Nephron progenitor cell (in vitro differentiated cells): ENCODE data around the gene TIMM10.

ENCODE experiments used
- DNase-seq: peaks from one replicate; pipeline ENCODE4 v3.0.0; 2021
- H3K27ac Mint-ChIP-seq: 2 replicates; pipeline ENCODE4 v1.8.0; 2021; ENCODE audit warnings: mild to moderate bottlenecking, moderate library complexity, mixed read lengths
- H3K27me3 Mint-ChIP-seq: 2 replicates; pipeline ENCODE4 v1.8.0; 2021; ENCODE audit warnings: mild to moderate bottlenecking, low read depth, mixed read lengths; ENCODE audit not compliant: poor library complexity
- H3K36me3 Mint-ChIP-seq: 2 replicates; pipeline ENCODE4 v1.8.0; 2021; ENCODE audit warnings: low read depth, mixed read lengths
- H3K4me1 Mint-ChIP-seq: 2 replicates; pipeline ENCODE4 v1.8.0; 2021; ENCODE audit warnings: mixed read lengths
- H3K4me3 Mint-ChIP-seq: 2 replicates; pipeline ENCODE4 v1.8.0; 2021; ENCODE audit warnings: mild to moderate bottlenecking, moderate library complexity, mixed read lengths
- H3K9me3 Mint-ChIP-seq: 2 replicates; pipeline ENCODE4 v1.8.0; 2021; ENCODE audit warnings: mild to moderate bottlenecking, moderate library complexity, mixed read lengths
- TF ChIP-seq, protein P1 (sequence below): fragments of 200-600 bp; sonication (generic); IDR thresholded peaks from 2 replicates; pipeline ENCODE4 v1.5.0; 2021; ENCODE audit warnings: antibody characterized with exemption

The TIMM10 gene

DNA sequence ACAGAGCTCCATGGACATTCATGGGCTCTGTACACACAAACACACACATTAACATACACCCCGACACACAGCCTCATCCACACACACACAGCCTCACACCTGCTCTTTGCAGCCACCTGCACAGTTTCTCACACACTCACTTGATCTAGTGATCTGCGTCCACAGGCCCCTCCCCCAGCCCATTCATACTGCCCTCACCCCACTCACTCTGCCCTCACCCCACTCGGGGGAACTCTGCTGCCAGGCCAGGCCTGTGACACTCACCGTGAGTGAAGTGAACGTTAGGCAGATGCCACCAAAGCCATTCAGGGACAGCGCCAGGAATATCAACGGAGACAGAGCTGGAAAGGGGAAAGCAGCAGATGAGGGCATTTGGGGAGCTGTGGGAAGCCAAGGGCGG lies 30.0 kb downstream of the TIMM10 start:
- Mint-ChIP-seq H3K27ac (peak overlapping the region; percentile 41), H3K9me3 (no peaks in the 10 kb centered on the region), H3K4me3 (peak overlapping the region; percentile 65), H3K36me3 (peaks cover 5% of the 10 kb centered on the region), H3K4me1 (peaks cover 55% of the 10 kb centered on the region), H3K27me3 (peaks cover 16% of the 10 kb centered on the region)
- DNase-seq = no peak
- TF ChIP-seq, protein P1, sequence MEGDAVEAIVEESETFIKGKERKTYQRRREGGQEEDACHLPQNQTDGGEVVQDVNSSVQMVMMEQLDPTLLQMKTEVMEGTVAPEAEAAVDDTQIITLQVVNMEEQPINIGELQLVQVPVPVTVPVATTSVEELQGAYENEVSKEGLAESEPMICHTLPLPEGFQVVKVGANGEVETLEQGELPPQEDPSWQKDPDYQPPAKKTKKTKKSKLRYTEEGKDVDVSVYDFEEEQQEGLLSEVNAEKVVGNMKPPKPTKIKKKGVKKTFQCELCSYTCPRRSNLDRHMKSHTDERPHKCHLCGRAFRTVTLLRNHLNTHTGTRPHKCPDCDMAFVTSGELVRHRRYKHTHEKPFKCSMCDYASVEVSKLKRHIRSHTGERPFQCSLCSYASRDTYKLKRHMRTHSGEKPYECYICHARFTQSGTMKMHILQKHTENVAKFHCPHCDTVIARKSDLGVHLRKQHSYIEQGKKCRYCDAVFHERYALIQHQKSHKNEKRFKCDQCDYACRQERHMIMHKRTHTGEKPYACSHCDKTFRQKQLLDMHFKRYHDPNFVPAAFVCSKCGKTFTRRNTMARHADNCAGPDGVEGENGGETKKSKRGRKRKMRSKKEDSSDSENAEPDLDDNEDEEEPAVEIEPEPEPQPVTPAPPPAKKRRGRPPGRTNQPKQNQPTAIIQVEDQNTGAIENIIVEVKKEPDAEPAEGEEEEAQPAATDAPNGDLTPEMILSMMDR = no peak

DNA sequence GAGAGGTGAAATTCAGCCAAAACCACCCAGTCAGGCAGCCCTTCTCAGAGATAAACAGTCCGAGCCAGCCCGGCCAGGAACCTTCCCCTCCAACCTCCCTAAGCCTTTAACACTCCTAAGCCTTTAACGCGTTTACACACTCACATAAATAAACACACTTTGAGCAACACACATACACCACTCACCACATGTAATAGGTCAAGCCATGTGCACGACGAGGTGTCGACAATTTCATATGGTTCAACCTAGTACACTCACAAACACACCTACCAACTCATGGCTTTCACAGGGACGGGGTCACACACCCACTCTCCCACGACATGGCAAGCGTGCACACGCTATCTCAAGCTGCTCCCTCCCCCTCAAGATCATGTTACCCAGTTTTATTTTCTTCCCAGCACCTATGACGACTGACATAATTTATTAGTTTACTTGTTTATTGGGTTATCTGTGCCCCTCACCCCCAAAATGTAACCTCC lies 30.5 kb downstream of the TIMM10 start:
- peak overlapping the region; percentile 65 for H3K4me3 Mint-ChIP-seq
- peak overlapping the region; percentile 41 for H3K27ac Mint-ChIP-seq
- H3K4me1 Mint-ChIP-seq = peaks cover 55% of the 10 kb centered on the region
- peaks cover 5% of the 10 kb centered on the region for H3K36me3 Mint-ChIP-seq
- TF ChIP-seq, protein P1 = no peak
- H3K27me3 Mint-ChIP-seq = peaks cover 16% of the 10 kb centered on the region
- no peaks in the 10 kb centered on the region for H3K9me3 Mint-ChIP-seq
- no peak for DNase-seq

DNA sequence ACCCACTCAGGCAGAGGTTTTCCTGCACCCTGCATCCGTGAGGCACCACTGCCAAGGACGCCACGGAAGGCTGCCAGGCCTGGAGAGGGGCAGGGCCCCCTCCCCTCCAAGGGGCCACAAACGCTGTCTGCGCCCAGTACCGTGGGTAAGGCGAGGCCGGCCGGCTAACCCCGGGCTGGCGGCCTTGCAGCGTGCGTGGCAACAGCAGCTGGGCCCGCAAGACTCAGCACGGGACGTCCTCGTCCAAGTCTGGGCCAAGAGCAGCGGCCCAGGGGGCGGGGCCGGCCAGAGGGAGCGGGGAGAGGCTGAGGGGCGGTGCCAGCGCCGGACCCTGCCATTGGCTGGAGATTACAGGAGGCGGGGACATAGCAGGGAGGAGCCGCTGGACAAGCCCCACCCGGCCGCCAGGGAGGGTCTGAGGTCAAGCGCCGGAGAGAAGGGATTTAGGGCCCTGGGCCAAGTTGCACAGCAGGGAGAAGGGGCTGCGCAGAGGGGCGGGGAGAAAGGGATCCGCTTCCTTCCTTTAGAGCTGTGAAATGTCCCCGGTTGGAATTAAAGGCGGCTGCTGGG lies 31.1 kb downstream of the TIMM10 start:
- H3K4me3 Mint-ChIP-seq = peak overlapping the region; percentile 65
- peaks cover 7% of the 10 kb centered on the region for H3K36me3 Mint-ChIP-seq
- H3K27ac Mint-ChIP-seq = peak overlapping the region; percentile 41
- peaks cover 55% of the 10 kb centered on the region for H3K4me1 Mint-ChIP-seq
- DNase-seq = peak; percentile 99
- H3K27me3 Mint-ChIP-seq = peaks cover 16% of the 10 kb centered on the region
- H3K9me3 Mint-ChIP-seq = no peaks in the 10 kb centered on the region
- TF ChIP-seq, protein P1 = no peak

DNA sequence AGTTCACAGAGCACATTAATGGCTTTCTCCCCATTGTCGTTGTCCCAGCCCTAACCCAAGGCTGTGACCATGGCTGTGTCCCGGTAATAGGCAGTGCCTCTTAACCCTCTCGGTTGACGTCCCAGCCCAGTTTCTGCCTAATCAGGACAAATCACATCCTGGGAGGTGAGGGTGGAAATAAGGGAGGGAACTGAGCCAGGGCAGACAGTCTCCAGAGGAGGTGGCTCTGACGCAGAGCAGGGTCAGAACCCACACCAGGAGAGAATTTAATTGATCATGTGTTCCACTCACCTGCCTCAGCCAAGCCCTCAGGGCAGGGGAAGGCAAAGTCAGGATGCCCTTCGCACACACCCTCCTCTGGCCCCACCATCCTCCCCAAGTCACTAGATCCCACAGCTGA lies 32.0 kb downstream of the TIMM10 start:
- Mint-ChIP-seq H3K4me3 (no peak overlapping the region), H3K9me3 (no peaks in the 10 kb centered on the region), H3K4me1 (peaks cover 55% of the 10 kb centered on the region), H3K36me3 (peaks cover 10% of the 10 kb centered on the region), H3K27me3 (peaks cover 16% of the 10 kb centered on the region), H3K27ac (no peak overlapping the region)
- no peak for DNase-seq
- TF ChIP-seq, protein P1 = no peak

DNA sequence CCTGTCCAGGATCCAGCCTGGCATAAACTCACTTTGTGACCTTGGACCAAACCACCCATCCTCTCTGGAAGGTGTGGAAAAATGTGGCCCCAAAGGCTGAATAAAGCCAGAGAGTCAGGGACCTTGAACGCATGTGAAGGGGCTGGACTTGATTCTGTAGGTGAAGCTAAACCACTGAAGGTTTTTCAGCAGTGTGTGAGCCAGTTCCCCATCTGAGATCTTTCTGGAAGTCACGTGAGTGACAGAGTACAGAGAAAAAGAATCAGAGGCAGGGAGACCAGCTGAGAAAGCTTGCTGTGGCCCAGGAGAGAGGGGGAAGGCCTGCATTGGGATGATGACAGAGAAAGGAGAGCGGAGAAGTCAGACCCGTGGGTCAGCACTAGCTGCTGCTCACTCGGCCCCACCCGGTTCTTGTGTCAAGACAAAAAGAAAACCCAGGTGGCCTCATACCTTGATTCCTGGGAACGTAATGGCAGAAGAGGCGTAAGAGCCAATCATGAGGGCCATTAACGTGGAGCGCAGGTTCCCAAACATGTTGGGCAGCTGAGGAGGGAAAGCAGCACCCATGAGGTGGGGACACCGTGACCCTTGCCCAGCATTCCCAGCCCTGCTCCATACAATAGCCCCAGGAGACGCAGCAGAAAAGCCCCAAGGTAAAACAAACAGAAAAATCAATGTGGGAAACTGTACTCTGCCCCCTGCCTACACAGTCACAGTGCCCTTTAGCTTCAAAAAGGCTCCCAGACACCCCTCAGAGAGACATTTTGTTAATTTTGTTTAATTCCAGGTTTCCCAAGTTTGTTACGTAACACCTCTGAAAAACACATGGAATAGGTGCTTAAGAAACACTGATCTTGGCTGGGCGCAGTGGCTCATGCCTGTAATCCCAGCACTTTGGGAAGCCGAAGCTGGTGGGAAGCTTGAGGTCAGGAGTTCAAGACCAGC lies 33.0 kb downstream of the TIMM10 start:
- DNase-seq = no peak
- Mint-ChIP-seq H3K27ac (peak overlapping the region; percentile 55), H3K9me3 (no peaks in the 10 kb centered on the region), H3K36me3 (peaks cover 10% of the 10 kb centered on the region), H3K4me1 (peaks cover 54% of the 10 kb centered on the region), H3K27me3 (peaks cover 13% of the 10 kb centered on the region), H3K4me3 (no peak overlapping the region)
- TF ChIP-seq, protein P1 = no peak
